ENCODE data around the gene ACIN1. TPM values are rescaled to one million over a fixed set of nuclear protein-coding genes. Genes with fewer than 3 reads are reported as not detected.

ACIN1 gene
- total and polyA plus RNA-seq, 2 of the 8 experiments (the other 6 are each of a cell fraction or from before 2014, with no cell fraction given) = 132 to 233 TPM

DNA sequence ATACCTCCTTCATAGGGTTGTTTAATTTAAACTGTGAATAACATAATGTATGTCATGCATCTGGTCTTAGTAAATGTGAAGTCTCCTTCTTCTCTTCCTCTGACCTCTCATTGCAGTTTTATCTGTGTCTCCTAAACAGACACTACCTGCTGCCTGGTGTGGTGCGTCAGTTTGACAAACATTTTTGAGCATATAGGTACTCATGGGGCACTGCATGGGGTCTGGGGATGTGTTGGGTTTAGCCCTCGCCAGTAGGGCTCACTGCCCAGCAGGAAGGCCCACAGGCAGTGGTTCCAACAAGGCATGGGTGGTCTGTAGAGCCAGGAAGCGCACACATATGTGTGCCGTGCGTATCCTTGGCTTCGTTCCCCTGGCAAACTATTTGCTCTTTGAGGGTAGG is 27.1 kb upstream of the ACIN1 start (continued):
- TF ChIP-seq YY1 (IDR thresholded peaks at IDR 0.05; ENCODE audit: low read depth, low read length) (no peak), POLR2A (IDR thresholded peaks at IDR 0.05; ENCODE audit: control extremely low read depth in 1 of 2, low read depth in 2 of 2, low read length in 2 of 2) (no peak), TAF7 (optimal IDR thresholded peaks at IDR 0.05; ENCODE audit: borderline replicate concordance, low read depth, low read length) (no peak), BACH1 (IDR thresholded peaks at IDR 0.05; ENCODE audit: low read length) (no peak), HDAC6 (IDR thresholded peaks at IDR 0.05; ENCODE audit: low read depth, low read length) (no peak)
